CD14-positive monocyte (primary cell): ENCODE measurements around the gene NUDT16. TPM values are rescaled to one million over a fixed set of nuclear protein-coding genes. Genes with fewer than 3 reads are reported as not detected.

Source experiments
- DNase-seq, 3 donors: peaks; one replicate each; pipeline ENCODE4 v3.0.0-alpha.2; 2011 to 2022
- H2AFZ ChIP-seq: 2 replicates; pipeline ENCODE4 v1.6.0; 2012; ENCODE audit warnings: mild to moderate bottlenecking, low read depth, low read length, inconsistent platforms; ENCODE audit not compliant: insufficient read depth, poor library complexity, severe bottlenecking
- H3K27ac ChIP-seq, 2 donors: 1 replicate in 1 of 2; 2 replicates in 1 of 2; pipeline ENCODE4 v1.5.1; 2012 to 2013; ENCODE audit warnings: low read length in 2 of 2, control low read depth in 1 of 2, inconsistent platforms in 1 of 2, low read depth in 1 of 2, mild to moderate bottlenecking in 1 of 2
- H3K27me3 ChIP-seq, 2 donors: one replicate each; pipeline versions ENCODE4 v1.6.0 to v1.6.1; 2011 to 2013; ENCODE audit warnings: low read length in 2 of 2; ENCODE audit not compliant: control insufficient read depth in 2 of 2, insufficient read depth in 2 of 2
- H3K36me3 ChIP-seq, 2 donors: replicated peaks in 1 of 2; 1 replicate in 1 of 2; 2 replicates in 1 of 2; pipeline versions ENCODE4 v1.5.1 to v1.6.1; 2012 to 2013; ENCODE audit warnings: low read length in 2 of 2, control low read depth in 1 of 2, inconsistent platforms in 1 of 2, mild to moderate bottlenecking in 1 of 2; ENCODE audit not compliant: insufficient read depth in 2 of 2, control insufficient read depth in 1 of 2
- H3K4me1 ChIP-seq, 2 donors: 1 replicate in 1 of 2; 2 replicates in 1 of 2; pipeline versions ENCODE4 v1.5.1 to v1.6.1; 2012 to 2013; ENCODE audit warnings: low read length in 2 of 2, control low read depth in 1 of 2, inconsistent platforms in 1 of 2, mild to moderate bottlenecking in 1 of 2, moderate library complexity in 1 of 2; ENCODE audit not compliant: insufficient read depth in 2 of 2, control insufficient read depth in 1 of 2
- H3K4me2 ChIP-seq: replicated peaks from 2 replicates; pipeline ENCODE3; 2012; ENCODE audit warnings: low read length, moderate library complexity, mild to moderate bottlenecking; ENCODE audit not compliant: poor library complexity, severe bottlenecking; ENCODE audit errors: extremely low read depth
- H3K4me3 ChIP-seq, 3 experiments: fragments of 200-600 bp in 1 of 3; sonication (generic) in 1 of 3; replicated peaks in 1 of 3; 1 replicate in 2 of 3; 2 replicates in 1 of 3; pipeline ENCODE4 v1.5.1; 2011 to 2013; ENCODE audit warnings: low read length in 3 of 3, mild to moderate bottlenecking in 3 of 3, control low read depth in 2 of 3, low read depth in 2 of 3, inconsistent platforms in 1 of 3, moderate library complexity in 1 of 3
- H3K79me2 ChIP-seq: 2 replicates; pipeline ENCODE4 v1.6.0; 2012; ENCODE audit warnings: mild to moderate bottlenecking, control low read depth, inconsistent platforms, low read length, moderate library complexity; ENCODE audit not compliant: insufficient read depth
- H3K9ac ChIP-seq: 2 replicates; pipeline ENCODE4 v1.6.0; 2017; ENCODE audit warnings: low read length, mild to moderate bottlenecking; ENCODE audit not compliant: insufficient read depth, poor library complexity, severe bottlenecking
- H3K9me3 ChIP-seq, 2 donors: replicated peaks in 1 of 2; 1 replicate in 1 of 2; 2 replicates in 1 of 2; pipeline versions ENCODE4 v1.5.1 to v1.6.1; 2012 to 2013; ENCODE audit warnings: low read length in 2 of 2, control low read depth in 1 of 2; ENCODE audit not compliant: control insufficient read depth in 1 of 2, insufficient read depth in 1 of 2
- H4K20me1 ChIP-seq: 2 replicates; pipeline ENCODE4 v1.6.0; 2012; ENCODE audit warnings: mild to moderate bottlenecking, low read length, control low read depth, moderate library complexity; ENCODE audit not compliant: insufficient read depth
- H3K27ac Mint-ChIP-seq, 7 donors: one replicate each; pipeline ENCODE4 v1.8.0; 2020; ENCODE audit warnings: mild to moderate bottlenecking in 7 of 7, mixed read lengths in 7 of 7, moderate library complexity in 6 of 7, inconsistent platforms in 2 of 7
- H3K27me3 Mint-ChIP-seq, 3 donors: one replicate each; pipeline ENCODE4 v1.8.0; 2021 to 2022; ENCODE audit warnings: low read depth in 3 of 3, mild to moderate bottlenecking in 3 of 3, mixed read lengths in 3 of 3, moderate library complexity in 3 of 3, inconsistent platforms in 1 of 3
- H3K36me3 Mint-ChIP-seq, 2 donors: one replicate each; pipeline ENCODE4 v1.8.0; 2020; ENCODE audit warnings: mixed read lengths in 2 of 2, inconsistent platforms in 1 of 2, mild to moderate bottlenecking in 1 of 2
- H3K4me1 Mint-ChIP-seq: one replicate; pipeline ENCODE4 v1.8.0; 2020; ENCODE audit warnings: mild to moderate bottlenecking, mixed read lengths
- H3K4me3 Mint-ChIP-seq, 2 donors: one replicate each; pipeline ENCODE4 v1.8.0; 2020; ENCODE audit warnings: mild to moderate bottlenecking in 2 of 2, mixed read lengths in 2 of 2, moderate library complexity in 1 of 2
- H3K9me3 Mint-ChIP-seq, 7 donors: one replicate each; pipeline ENCODE4 v1.8.0; 2020 to 2022; ENCODE audit warnings: mixed read lengths in 7 of 7, mild to moderate bottlenecking in 6 of 7, moderate library complexity in 6 of 7, inconsistent platforms in 2 of 7
- WGBS: methylation state at CpG from one replicate; pipeline ENCODE4 v1.1.5; 2013; ENCODE audit warnings: missing lambda C conversion rate; ENCODE audit not compliant: insufficient coverage; 5-methylcytosine and 5-hydroxymethylcytosine counted together
- intact Hi-C, 2 donors: fragments of 100-400 bp; cut with micrococcal nuclease; formaldehyde crosslinking; loops; one replicate each; pipeline versions ENCODE4 v1.15.0 to v1.15.1; 2023
- polyA plus RNA-seq, 3 donors: library from polyadenylated mRNA; depleted of rRNA in 1 of 3; unstranded in 2 of 3; stranded (reverse) in 1 of 3; fragments of 300-500 nt in 2 of 3; fragments of >200 nt in 1 of 3; fragmentation: Illumina TruSeq in 2 of 3; gene quantifications; 1 replicate in 2 of 3; 2 replicates in 1 of 3; pipeline ENCODE4 v1.2.3, GENCODE V29; 2012 to 2021
- TF ChIP-seq, protein P1 (sequence below): fragments of 200-600 bp; IDR thresholded peaks from one replicate; pipeline ENCODE4 v1.8.0; 2022; ENCODE audit warnings: antibody characterized with exemption, mild to moderate bottlenecking

The NUDT16 gene
- polyA plus RNA-seq, 3 donors = 23.6 to 27.0 (median 27.0) TPM

GRCh38 chr3:131402391-131403039 is 20.9 kb downstream of the NUDT16 start:
- peak overlapping the region; percentile 39 for H2AFZ ChIP-seq
- TF ChIP-seq, protein P1, sequence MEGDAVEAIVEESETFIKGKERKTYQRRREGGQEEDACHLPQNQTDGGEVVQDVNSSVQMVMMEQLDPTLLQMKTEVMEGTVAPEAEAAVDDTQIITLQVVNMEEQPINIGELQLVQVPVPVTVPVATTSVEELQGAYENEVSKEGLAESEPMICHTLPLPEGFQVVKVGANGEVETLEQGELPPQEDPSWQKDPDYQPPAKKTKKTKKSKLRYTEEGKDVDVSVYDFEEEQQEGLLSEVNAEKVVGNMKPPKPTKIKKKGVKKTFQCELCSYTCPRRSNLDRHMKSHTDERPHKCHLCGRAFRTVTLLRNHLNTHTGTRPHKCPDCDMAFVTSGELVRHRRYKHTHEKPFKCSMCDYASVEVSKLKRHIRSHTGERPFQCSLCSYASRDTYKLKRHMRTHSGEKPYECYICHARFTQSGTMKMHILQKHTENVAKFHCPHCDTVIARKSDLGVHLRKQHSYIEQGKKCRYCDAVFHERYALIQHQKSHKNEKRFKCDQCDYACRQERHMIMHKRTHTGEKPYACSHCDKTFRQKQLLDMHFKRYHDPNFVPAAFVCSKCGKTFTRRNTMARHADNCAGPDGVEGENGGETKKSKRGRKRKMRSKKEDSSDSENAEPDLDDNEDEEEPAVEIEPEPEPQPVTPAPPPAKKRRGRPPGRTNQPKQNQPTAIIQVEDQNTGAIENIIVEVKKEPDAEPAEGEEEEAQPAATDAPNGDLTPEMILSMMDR = no peak
- H3K27me3 Mint-ChIP-seq = peaks cover 0 to 3% (median 0%) of the 10 kb centered on the region in 3 donors
- no peaks in the 10 kb centered on the region for H3K79me2 ChIP-seq
- H3K36me3 Mint-ChIP-seq = no peaks in the 10 kb centered on the region
- peak overlapping the region in 1 of 2 donors; percentile 70 for H3K4me3 Mint-ChIP-seq
- H4K20me1 ChIP-seq = no peaks in the 10 kb centered on the region
- H3K4me2 ChIP-seq = peak overlapping the region; percentile 2
- peak overlapping the region in 5 of 7 donors; percentile 8 to 63 (median 44) for H3K27ac Mint-ChIP-seq
- H3K36me3 ChIP-seq = no peaks in the 10 kb centered on the region
- no peak overlapping the region for H3K4me3 ChIP-seq
- 48% methylated on average over 2 of the region's 6 CpGs for WGBS
- intact Hi-C loops = no loop called here
- peaks cover 0 to 11% (median 4%) of the 10 kb centered on the region in 7 donors for H3K9me3 Mint-ChIP-seq
- H3K27me3 ChIP-seq = no peaks in the 10 kb centered on the region
- H3K4me1 Mint-ChIP-seq = peaks cover 11% of the 10 kb centered on the region
- peaks cover 0 to 3% of the 10 kb centered on the region in 2 donors for H3K9me3 ChIP-seq
- H3K4me1 ChIP-seq = peaks cover 6 to 13% of the 10 kb centered on the region in 2 donors
- DNase-seq = peak; percentile 35 to 52 (median 40)
- H3K27ac ChIP-seq = peak overlapping the region in 1 of 2 donors; percentile 4
- H3K9ac ChIP-seq = no peak overlapping the region

DNA sequence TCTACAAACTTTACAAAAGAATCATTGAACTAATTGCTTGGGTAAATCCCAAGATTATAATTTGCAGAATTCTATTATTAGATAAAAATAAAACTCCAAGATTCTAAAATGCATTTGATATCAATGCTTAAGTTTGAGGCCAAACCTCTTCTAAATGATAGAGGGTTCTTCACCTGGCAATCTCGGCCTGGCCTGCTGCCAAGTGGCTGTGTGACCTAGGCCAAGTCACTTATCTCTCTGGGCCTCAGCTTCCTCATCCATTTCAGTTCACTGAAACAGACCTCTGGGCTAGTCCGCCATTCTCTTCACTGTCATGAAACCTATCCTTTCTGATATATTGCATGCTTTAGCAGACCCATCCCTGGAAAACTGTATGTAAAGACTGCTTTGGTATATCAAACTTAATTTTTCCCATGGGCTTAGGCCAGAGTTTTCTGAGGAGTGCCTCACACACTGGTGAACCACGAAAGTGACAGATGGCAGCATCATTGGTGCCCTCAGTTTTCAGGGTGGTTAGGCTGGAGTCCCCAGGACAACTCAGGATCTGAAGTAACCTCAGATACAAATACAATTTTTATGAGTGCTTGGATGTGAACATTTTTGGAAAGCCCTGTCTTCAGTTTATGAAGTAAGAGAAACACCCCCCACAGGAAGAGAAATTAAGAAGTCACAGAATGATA is 21.8 kb downstream of the NUDT16 start:
- Histone ChIP-seq H2AFZ (no peak overlapping the region), H3K27me3 (no peaks in the 10 kb centered on the region), H3K36me3 (no peaks in the 10 kb centered on the region), H3K79me2 (no peaks in the 10 kb centered on the region), H4K20me1 (no peaks in the 10 kb centered on the region), H3K27ac (no peak overlapping the region), H3K9me3 (peaks cover 0 to 3% of the 10 kb centered on the region in 2 donors), H3K4me1 (peaks cover 6 to 13% of the 10 kb centered on the region in 2 donors), H3K9ac (no peak overlapping the region), H3K4me3 (no peak overlapping the region), H3K4me2 (no peak overlapping the region)
- Mint-ChIP-seq H3K4me1 (peaks cover 11% of the 10 kb centered on the region), H3K36me3 (no peaks in the 10 kb centered on the region), H3K9me3 (peaks cover 0 to 15% (median 6%) of the 10 kb centered on the region in 7 donors), H3K27me3 (peaks cover 0 to 2% (median 0%) of the 10 kb centered on the region in 3 donors), H3K27ac (no peak overlapping the region), H3K4me3 (no peak overlapping the region)
- TF ChIP-seq, protein P1 = no peak
- intact Hi-C loops = no loop called here
- DNase-seq = no peak
- WGBS = 79% methylated on average over 2 of the region's 3 CpGs
